ENCODE measurements around the gene FUT2.

DNA sequence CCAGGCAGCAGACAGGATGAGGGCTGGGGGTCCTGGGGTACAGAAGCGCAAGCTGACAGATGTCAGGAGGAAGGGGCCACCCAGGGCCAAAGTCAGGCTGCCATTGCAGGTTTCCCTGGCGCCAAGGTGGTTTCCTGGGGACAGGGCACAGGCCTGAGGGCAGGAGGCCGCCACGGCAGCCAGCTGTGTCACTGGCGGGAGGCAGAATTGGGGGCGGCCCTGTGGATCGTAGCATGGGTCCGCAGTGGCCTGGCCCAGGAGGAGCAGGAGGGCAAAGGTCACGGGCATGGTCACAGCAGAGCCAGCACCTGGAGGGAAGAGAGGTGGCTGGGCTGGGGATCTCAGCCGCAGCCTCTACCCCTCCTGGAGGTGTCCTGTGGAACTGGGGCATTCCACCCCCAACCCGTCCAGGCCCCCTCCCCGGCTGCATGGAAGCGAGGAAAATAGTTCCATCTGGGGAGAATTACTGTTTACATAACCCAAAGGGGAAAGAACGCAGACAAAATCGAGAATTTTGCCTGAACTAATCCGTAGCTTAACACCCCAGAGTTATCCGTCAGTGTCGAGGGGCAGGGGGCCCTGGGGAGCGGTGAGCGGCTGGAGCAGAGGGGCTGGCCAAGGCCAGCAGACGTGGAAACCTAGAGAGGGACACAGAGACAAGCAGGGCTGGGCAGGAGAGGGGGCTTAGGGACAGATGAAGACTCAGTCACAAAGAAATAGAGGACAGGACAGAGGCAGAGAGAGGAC, 24.9 kb upstream of the FUT2 start:
- TF ChIP-seq CTCF (tag by site-specific recombination; IDR thresholded peaks at IDR 0.05) (no peak), ZNF121 (tag by site-specific recombination; IDR thresholded peaks at IDR 0.05) (no peak), KLF9 (tag by site-specific recombination; IDR thresholded peaks at IDR 0.05; ENCODE audit: low read depth) (no peak), GLI4 (tag by site-specific recombination; IDR thresholded peaks at IDR 0.05) (no peak), SP2 (tag by site-specific recombination; IDR thresholded peaks at IDR 0.05) (no peak), KLF10 (tag by site-specific recombination; IDR thresholded peaks at IDR 0.05) (no peak), ZNF670 (tag by site-specific recombination; IDR thresholded peaks at IDR 0.05; ENCODE audit: low read depth) (no peak), ZNF404 (tag by site-specific recombination; IDR thresholded peaks at IDR 0.05) (no peak), ZNF830 (tag by site-specific recombination; IDR thresholded peaks at IDR 0.05; ENCODE audit: low read depth) (no peak)
- TF ChIP-seq, protein P1, sequence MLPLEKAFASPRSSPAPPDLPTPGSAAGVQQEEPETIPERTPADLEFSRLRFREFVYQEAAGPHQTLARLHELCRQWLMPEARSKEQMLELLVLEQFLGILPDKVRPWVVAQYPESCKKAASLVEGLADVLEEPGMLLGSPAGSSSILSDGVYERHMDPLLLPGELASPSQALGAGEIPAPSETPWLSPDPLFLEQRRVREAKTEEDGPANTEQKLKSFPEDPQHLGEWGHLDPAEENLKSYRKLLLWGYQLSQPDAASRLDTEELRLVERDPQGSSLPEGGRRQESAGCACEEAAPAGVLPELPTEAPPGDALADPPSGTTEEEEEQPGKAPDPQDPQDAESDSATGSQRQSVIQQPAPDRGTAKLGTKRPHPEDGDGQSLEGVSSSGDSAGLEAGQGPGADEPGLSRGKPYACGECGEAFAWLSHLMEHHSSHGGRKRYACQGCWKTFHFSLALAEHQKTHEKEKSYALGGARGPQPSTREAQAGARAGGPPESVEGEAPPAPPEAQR (tag by site-specific recombination; IDR thresholded peaks at IDR 0.05): no peak
- TF ChIP-seq, protein P2, sequence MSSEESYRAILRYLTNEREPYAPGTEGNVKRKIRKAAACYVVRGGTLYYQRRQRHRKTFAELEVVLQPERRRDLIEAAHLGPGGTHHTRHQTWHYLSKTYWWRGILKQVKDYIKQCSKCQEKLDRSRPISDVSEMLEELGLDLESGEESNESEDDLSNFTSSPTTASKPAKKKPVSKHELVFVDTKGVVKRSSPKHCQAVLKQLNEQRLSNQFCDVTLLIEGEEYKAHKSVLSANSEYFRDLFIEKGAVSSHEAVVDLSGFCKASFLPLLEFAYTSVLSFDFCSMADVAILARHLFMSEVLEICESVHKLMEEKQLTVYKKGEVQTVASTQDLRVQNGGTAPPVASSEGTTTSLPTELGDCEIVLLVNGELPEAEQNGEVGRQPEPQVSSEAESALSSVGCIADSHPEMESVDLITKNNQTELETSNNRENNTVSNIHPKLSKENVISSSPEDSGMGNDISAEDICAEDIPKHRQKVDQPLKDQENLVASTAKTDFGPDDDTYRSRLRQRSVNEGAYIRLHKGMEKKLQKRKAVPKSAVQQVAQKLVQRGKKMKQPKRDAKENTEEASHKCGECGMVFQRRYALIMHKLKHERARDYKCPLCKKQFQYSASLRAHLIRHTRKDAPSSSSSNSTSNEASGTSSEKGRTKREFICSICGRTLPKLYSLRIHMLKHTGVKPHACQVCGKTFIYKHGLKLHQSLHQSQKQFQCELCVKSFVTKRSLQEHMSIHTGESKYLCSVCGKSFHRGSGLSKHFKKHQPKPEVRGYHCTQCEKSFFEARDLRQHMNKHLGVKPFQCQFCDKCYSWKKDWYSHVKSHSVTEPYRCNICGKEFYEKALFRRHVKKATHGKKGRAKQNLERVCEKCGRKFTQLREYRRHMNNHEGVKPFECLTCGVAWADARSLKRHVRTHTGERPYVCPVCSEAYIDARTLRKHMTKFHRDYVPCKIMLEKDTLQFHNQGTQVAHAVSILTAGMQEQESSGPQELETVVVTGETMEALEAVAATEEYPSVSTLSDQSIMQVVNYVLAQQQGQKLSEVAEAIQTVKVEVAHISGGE (tag by site-specific recombination; conservative IDR thresholded peaks at IDR 0.05; ENCODE audit: low read depth): no peak
- TF ChIP-seq, protein P3, sequence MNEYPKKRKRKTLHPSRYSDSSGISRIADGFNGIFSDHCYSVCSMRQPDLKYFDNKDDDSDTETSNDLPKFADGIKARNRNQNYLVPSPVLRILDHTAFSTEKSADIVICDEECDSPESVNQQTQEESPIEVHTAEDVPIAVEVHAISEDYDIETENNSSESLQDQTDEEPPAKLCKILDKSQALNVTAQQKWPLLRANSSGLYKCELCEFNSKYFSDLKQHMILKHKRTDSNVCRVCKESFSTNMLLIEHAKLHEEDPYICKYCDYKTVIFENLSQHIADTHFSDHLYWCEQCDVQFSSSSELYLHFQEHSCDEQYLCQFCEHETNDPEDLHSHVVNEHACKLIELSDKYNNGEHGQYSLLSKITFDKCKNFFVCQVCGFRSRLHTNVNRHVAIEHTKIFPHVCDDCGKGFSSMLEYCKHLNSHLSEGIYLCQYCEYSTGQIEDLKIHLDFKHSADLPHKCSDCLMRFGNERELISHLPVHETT (tag by site-specific recombination; IDR thresholded peaks at IDR 0.05): no peak

All from HEK293 (cell line).